HL-60/S4 (cell line): ENCODE results near the gene ACSM2A.
"Not testable (repeated sequence)": the region's sequence is repeated elsewhere in the genome, so short reads cannot be mapped to it uniquely, and the experiment has no call there.

ENCODE experiments used
- in situ Hi-C: fragments of 300-500 bp; cut with MboI; formaldehyde crosslinking; loops from 2 replicates; pipeline ENCODE4 v1.14.3; 2022; ENCODE audit warnings: low sequenced_read_pairs

The ACSM2A gene, protein sequence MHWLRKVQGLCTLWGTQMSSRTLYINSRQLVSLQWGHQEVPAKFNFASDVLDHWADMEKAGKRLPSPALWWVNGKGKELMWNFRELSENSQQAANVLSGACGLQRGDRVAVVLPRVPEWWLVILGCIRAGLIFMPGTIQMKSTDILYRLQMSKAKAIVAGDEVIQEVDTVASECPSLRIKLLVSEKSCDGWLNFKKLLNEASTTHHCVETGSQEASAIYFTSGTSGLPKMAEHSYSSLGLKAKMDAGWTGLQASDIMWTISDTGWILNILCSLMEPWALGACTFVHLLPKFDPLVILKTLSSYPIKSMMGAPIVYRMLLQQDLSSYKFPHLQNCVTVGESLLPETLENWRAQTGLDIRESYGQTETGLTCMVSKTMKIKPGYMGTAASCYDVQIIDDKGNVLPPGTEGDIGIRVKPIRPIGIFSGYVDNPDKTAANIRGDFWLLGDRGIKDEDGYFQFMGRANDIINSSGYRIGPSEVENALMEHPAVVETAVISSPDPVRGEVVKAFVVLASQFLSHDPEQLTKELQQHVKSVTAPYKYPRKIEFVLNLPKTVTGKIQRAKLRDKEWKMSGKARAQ

DNA sequence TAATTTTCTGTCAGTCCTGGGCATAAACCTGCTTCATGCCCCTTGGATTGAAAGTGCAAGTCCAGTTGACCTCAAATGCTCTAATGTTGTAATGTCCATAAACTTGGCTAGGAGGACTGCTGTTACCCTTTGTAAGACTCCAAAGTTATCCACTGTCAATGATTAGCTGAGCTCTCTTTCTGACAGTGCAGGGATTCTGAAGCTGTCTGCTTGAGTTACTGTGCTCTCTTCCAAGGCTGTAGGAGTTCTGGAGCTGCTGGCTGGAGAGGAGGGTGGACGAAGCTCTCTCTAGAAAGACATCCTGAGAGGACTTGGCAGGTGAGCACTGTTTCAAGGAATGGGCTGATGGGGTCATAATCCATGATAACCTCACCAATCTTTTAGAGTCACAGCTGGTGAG, at the start of gene ACSM2A:
TSS of gene ACSM2A (plus strand) at position 158 of the 400 bp plus-strand sequence. CDS start 8,594 bp downstream, outside the sequence.
- in situ Hi-C loops, result not testable (repeated sequence)

DNA sequence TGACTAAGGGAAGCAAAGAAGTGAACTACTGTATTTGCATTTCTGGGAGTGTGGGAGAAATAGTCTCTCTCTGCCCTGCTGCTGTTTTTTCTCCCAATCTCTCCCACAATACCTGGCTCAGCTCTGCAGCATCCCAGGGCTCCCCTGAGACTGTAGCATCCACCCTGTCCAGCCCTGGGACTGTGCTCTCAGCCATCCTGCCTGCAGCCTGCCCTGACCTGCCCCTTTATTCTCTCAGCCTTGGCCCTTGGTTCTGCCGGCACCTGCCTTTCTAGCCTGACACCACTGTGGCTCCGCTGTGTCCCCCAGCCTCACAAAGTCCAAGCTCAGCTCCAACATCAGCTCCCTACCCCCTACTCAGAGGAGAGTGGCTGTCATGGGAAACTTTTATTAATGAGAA, 48.7 kb upstream of the ACSM2A start:
- in situ Hi-C loops, result no loop called here

DNA sequence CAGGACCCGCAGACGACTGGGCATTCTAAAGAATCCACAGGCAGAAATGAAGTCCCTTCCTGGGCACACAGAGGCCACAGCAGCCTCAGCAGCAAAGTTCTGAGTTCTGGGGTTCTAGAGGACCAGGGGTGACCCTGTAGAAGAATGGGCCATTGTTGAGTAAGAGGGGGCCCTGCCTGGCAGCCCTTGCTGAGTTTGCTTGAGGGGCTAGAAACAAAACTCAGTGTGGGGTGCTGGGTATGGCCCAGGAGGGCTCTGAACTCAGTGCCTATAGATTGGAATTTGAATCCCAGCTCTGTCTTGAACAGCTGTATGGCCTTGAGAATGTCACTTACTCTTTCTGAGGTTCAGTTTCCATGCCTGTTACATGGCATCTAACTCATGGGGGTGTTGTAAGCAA, 46.7 kb upstream of the ACSM2A start, which contains the start of gene PDILT:
TSS of gene PDILT (minus strand) at position 101 of the 400 bp plus-strand sequence. CDS start 5,437 bp downstream, outside the sequence.
- in situ Hi-C loops, result no loop called here

DNA sequence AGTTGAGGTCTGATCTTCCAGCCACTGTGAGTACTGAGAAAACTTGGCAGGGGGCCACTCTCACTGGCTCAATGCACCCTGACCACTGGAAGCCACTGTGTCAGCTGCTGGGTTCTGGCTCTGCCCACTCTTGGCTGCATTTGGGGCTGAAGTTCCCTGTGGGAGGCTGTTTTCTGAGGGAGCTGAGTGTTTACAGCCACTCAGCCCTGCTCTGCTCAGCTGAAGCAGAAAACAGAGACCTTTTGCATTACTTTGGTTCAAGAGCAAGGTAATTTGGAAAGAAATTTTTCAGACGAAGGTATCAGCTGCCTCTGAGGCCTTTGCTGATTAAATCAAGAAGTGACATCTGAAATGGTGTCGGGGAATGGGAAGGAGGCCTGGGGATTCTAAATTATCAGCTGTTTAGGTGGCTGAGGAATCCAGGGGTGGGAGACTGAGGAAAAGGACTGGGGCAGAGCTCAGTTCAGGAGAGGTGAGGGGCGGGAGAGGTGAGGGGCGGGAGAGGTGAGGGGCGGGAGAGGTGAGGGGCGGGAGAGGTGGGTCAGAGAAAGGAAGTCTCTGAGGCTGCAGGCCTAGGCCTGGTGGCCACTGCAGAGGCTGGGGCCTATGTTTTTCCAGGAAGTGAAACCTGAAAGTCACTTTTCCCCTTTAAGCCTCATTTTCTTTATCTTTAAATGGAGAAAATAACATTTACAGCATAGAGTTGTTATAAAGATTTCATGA, 41.8 kb upstream of the ACSM2A start, which contains the start of gene ACSM5:
TSS of gene ACSM5 (plus strand) at position 137 of the 723 bp plus-strand sequence. CDS start 1,951 bp downstream, outside the sequence.
- in situ Hi-C loops, result no loop called here

DNA sequence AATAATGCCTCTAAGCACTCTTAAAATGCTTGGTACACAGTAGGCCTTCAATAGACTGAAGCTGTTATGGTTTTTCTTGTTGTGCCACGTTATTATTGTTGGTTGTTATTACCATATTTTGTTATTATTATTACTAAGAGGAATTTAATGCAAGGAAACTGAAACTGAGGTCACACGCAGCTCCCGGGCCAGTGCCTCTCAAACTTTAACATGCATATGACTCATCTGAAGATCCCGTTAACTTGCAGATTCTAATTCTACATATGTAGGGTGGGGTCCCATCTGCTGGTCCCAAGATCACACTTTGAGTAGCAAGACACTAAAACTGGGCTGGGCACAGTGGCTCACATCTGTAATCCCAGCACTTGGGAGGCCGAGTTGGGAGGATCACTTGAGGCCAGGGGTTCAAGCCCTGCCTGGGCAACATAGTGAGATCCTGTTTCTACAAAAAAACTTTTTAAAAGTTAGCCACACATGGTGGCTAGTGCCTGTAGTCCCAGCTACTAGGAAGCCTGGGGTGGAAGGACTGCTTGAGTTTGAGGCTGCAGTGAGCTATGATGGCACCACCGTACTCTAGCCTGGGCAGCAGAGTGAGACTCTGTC, 41.1 kb upstream of the ACSM2A start:
- in situ Hi-C loops, result no loop called here

DNA sequence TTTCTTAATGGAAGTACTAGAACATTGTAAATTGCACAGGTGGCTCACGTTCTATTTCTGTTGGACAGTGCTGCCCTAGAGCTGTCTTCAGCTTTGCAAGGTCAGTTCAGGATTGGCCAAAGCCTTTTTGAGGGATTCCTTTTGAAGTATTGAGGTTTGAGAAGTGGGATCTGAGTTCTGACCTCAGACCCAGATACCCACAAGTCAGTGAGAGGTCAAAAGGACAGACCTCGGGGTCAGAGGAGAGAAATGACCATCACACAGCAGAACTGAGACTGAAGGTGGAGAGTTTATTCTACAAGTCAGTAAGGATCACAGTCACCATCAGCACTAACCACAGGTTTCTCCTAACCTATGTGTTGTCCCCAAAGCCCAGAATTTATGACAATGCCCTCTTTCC, 40.3 kb upstream of the ACSM2A start:
- in situ Hi-C loops, result no loop called here

DNA sequence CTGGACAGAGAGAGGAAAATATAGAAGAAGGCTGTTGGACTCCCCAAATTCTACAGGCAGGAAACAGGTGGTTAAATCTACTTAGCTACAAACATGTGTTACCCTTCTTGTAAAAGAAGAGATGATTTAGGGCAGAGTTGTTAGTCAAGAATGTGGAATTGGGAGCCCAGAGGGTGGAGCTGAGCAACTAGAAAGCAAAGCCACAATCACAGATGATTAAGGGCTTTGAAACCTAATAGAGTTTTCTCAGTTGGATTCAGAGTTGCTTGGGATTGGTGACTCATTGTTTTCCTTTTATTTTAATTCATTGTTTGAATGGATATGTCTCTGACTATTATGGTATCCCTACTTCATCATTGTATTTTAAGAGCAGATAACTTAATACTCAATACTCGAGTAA, 35.8 kb upstream of the ACSM2A start:
- in situ Hi-C loops, result no loop called here

DNA sequence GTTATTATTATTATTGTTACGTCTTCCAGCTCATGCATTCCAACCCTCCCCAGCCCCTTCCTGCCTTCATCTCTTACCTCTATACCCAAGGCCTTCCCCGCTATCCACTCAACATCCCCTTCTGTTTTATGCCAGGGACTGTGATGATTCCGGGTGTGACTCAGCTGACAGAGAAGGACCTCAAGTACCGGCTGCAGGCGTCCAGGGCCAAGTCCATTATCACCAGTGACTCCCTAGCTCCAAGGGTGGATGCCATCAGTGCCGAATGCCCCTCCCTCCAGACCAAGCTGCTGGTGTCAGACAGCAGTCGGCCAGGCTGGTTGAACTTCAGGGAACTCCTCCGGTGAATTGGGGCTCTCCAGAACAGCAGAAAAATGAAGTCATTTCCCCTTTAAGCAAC, 32.2 kb upstream of the ACSM2A start:
- in situ Hi-C loops, result not testable (repeated sequence)

DNA sequence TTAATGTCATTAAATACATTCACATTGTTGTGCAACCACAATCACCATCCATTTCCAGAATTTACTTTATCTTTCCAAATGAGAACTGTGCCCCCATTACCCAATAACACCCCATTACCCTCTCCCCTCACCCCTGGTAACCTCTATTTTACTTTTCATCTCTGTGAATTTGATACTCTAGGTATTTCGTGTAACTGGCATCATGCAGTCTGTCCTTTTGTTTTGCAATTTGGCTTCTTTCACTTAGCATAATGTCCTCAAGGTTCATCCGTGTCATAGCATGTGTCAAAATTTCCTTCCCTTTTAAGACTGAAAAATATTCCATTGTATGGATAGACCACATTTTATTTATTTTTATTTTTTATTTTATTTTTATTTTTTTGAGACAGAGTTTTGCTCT, 29.6 kb upstream of the ACSM2A start:
- in situ Hi-C loops, result not testable (repeated sequence)

DNA sequence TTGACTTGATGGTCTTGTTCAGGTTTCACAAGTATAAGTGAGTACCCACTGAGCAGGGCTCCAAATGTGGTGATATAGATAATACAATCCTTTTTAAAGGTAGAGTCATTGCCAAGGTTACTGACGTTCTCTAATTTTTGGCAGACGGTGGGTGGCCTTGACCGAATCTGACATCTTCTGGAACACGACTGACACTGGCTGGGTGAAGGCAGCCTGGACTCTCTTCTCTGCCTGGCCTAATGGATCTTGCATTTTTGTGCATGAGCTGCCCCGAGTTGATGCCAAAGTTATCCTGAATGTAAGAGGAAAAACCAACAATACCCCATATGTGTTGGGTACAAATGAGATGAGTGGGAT, 27.6 kb upstream of the ACSM2A start:
- in situ Hi-C loops, result not testable (repeated sequence)

DNA sequence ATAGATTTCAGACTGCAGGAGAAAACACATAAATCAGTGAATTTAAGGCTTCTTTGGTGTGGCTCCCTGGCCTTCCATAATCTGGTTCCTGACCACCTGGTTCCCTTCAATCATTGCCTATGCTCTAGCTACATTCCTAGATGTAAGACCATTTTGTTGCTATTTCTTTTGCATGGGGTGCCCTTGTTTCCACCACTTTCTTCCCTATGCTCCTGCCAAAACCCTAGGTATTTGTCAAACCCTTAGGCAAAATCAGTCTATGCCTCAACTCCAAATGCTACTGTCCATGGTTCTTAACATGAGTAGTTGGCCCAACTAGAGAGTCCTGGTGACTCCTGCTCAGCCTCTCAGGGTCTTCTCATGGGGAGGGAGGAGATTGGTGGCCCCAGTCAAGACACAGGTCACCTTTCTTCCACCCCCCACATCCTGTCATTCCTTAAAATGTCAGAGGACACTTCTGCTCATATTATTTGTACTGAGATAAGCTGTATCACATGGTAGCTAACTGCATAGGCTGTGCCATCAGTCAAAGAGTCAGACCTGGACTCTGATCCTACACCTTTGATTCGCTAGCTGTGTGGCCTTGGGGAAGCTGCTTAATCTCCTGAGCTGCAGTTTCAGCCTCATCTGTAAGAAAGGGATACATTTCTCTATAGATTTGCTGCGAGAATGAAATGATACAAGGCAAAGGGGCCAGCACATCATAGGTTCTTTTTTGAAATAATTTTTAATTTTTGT, 27.0 kb upstream of the ACSM2A start:
- in situ Hi-C loops, result no loop called here

DNA sequence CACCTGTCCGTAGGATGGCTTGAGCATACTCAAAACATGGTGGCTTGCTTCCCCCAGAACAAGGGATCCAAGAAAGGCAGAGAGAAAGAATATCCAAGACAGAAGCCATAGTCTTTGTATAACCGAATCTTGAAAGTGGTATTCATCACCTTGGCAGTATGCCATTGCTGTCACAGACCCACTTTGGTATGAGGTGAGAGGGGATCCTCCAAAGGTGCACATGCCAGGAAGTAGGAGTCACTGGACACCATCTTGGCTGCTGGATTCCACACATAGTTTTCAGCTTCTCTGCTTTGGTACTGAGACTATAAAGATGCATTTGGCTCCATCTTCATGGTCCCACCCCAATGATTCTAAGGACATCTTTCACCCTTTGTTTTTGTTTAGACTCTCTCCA, 23.9 kb upstream of the ACSM2A start:
- in situ Hi-C loops, result not testable (repeated sequence)

DNA sequence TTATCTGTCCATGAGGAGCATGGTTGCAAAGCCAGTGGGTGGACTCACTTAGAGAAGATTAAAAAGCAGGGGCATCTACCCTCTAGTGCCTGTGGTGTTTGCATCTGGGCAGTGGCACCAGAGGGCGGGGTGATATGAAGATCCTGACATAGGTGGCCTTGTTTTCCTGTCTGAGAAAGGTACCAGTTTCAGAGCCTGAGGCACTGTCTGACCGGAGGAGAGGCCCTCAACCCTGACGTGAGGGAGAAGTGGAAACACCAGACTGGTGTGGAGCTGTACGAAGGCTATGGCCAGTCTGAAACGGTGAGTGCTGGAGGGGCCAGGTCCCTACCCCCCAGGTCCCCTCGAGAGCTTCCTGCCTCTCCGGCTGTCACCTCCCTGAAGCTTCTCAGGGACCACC, 21.8 kb upstream of the ACSM2A start:
- in situ Hi-C loops, result not testable (repeated sequence)

DNA sequence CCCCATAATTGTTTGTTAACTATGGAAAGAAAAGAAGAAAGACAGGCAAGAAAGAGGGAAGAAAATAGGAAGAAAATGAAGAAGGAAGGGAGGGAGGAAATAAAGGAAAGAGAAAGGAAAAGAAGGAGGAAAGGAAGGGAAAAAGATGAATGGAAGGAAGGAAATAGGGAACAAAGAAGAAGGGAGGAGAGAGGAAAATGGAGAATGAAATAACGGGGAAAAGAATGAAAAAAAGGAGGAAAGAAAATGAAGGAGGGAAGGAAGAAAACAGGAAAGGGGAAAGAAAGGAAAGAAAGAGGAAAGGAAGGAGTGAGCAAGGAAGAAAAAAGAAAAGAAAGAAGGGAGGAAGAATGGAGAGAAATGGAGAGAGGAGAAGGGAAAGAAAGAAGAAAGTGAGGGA, 20.8 kb upstream of the ACSM2A start:
- in situ Hi-C loops, result not testable (repeated sequence)

DNA sequence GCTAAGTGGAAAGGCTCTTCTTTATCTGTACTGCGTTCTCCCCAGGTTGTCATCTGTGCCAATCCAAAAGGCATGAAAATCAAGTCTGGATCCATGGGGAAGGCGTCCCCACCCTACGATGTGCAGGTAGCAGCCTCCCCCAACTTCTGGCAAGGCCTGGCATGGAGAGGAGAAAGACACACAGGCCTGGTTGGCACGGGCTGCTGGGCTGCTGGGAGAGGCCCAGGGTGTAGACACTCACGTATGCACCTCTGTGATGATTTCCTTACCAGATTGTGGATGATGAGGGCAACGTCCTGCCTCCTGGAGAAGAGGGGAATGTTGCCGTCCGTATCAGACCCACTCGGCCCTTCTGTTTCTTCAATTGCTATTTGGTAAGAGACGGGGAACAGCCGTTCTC, 20.4 kb upstream of the ACSM2A start:
- in situ Hi-C loops, result no loop called here

DNA sequence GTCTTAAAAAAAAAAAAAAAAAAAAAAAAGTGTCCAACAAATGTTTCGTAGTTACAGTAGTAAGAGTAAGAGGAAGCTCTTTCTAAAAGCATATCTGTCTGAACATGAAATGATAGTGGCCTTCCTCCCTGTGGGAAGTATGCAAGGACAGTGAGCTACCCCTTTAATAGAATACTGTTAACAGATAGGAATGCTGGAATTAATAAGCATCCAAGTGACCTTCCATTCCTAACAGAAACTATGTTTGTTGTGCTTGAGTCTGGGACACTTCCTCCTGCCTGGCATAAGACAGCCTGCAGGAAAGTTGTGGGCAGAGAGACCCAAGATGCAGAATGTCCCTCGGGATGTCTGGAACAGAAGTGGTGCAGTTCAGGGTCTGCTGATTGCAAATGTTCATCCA, 12.4 kb upstream of the ACSM2A start:
- in situ Hi-C loops, result not testable (repeated sequence)

DNA sequence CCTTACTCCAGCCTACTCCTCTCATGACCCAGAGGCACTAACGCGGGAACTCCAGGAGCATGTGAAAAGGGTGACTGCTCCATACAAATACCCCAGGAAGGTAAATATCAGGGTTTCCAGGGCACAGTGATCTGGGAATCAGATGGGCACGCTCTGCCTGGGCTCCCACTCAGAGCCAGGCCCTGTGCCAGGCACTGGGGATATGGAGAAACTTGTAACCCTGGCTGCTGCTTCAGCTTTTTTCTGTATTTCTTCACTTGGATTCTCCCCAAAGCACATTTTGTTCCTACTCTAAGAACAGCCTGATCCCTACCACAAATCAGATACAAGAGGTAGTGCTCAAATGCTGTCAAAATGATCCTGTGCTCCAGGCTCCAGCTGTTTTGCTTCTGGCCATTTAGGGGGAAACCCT, 11.5 kb upstream of the ACSM2A start:
- in situ Hi-C loops, result not testable (repeated sequence)

DNA sequence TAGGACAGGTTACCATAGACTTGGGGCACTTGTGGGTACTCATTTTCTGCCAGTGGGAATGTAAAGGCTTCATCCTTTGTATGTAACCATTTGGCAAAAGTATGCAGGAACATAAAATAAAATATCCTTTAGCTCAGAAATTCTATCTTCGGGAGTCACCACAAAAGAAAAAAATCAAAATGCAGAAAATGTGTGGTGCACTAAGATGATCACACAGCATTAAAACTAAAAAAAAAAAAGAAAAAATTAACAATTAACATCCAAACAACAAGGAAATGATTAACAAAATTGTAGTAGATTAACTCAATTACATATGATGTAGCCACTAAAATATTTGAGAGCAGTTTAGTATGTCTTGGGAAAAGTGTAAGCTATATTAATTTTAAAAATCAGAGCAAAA, 10.6 kb upstream of the ACSM2A start:
- in situ Hi-C loops, result not testable (repeated sequence)

DNA sequence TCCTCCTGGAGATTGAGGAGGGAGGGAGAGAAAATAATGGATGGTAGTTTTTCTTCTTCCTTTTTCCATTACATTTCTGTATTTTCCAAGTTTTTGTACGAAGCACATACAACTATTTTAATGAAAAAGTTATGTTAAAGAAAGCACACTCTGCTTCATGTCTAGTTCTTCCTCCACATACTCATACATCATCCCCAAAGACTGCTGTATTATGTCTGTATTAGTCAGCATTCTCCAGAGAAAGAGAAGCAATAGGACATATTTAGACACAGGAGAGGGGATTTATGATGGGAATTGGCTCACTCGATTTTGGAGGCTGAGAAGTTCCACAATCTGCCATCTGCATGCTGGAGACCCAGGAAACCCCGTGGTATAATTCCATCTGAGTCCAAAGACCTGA, 10.1 kb upstream of the ACSM2A start:
- in situ Hi-C loops, result no loop called here

DNA sequence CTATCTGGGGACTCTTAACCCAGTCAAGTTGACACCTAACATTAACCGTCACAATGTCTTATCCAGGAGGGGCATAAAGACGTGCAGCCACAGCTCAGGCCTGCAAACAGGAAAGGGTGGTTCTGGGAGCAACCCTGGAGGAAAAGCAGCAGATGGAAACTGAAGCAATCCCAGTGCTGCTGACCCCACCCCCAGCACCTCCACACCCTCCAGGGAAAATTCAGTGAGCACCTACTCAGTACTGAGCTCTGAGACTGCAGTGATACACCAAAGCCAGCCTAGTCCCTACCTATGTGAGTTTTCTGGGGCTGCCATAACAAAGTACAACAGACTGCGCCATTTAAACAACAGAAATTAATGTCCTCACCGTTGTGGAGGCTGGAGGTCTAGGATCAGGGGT, 9.5 kb upstream of the ACSM2A start:
- in situ Hi-C loops, result not testable (repeated sequence)
